Glutamatergic neuron (in vitro differentiated cells): Measurements from ENCODE around the gene STK26. TPM values are rescaled to one million over a fixed set of nuclear protein-coding genes. Genes with fewer than 3 reads are reported as not detected.

Experiments used
- DNase-seq: peaks from one replicate; pipeline ENCODE4 v3.0.0; 2022
- H3K27ac Mint-ChIP-seq: one replicate; pipeline ENCODE4 v1.8.0; 2020; ENCODE audit warnings: mild to moderate bottlenecking, mixed read lengths, inconsistent platforms; ENCODE audit not compliant: unreplicated experiment
- H3K27me3 Mint-ChIP-seq: one replicate; pipeline ENCODE4 v1.8.0; 2020; ENCODE audit warnings: mild to moderate bottlenecking, moderate library complexity, mixed read lengths, inconsistent platforms; ENCODE audit not compliant: unreplicated experiment
- H3K36me3 Mint-ChIP-seq: one replicate; pipeline ENCODE4 v1.8.0; 2020; ENCODE audit warnings: mild to moderate bottlenecking, mixed read lengths, inconsistent platforms; ENCODE audit not compliant: unreplicated experiment
- H3K4me1 Mint-ChIP-seq: one replicate; pipeline ENCODE4 v1.8.0; 2020; ENCODE audit warnings: mild to moderate bottlenecking, low read depth, mixed read lengths, inconsistent platforms; ENCODE audit not compliant: unreplicated experiment
- H3K4me3 Mint-ChIP-seq: one replicate; pipeline ENCODE4 v1.8.0; 2020; ENCODE audit warnings: mild to moderate bottlenecking, mixed read lengths, inconsistent platforms; ENCODE audit not compliant: unreplicated experiment
- H3K9me3 Mint-ChIP-seq: one replicate; pipeline ENCODE4 v1.8.0; 2020; ENCODE audit warnings: mild to moderate bottlenecking, moderate library complexity, mixed read lengths, inconsistent platforms; ENCODE audit not compliant: unreplicated experiment
- CTCF ChIP-seq: fragments of 200-600 bp; sonication (generic); IDR thresholded peaks from one replicate; pipeline ENCODE4 v1.5.0; 2021; ENCODE audit not compliant: partially characterized antibody, unreplicated experiment
- total RNA-seq: library from RNA; stranded (reverse); fragmentation: NEBNext Ultra II Directional; extraction: Animal tissue kit (Norgen Biotek cat#: 25700); gene quantifications from one replicate; pipeline ENCODE4 v1.2.1, GENCODE V29; 2021; ENCODE audit not compliant: unreplicated experiment

The STK26 gene
- total RNA-seq, 1 donor from 2014 or later = 1.7 TPM

GRCh38 chrX:132015875-132016274 lies 7.2 kb upstream of the STK26 start:
- no peak overlapping the region for H3K4me3 Mint-ChIP-seq
- no peaks in the 10 kb centered on the region for H3K9me3 Mint-ChIP-seq
- no peak for DNase-seq
- TF ChIP-seq CTCF = no peak
- no peaks in the 10 kb centered on the region for H3K36me3 Mint-ChIP-seq
- no peaks in the 10 kb centered on the region for H3K27me3 Mint-ChIP-seq
- H3K27ac Mint-ChIP-seq = no peak overlapping the region
- no peaks in the 10 kb centered on the region for H3K4me1 Mint-ChIP-seq

- TF ChIP-seq CTCF = no peak
- no peak overlapping the region for H3K4me3 Mint-ChIP-seq
- H3K27ac Mint-ChIP-seq = no peak overlapping the region
- H3K27me3 Mint-ChIP-seq = no peaks in the 10 kb centered on the region
- H3K9me3 Mint-ChIP-seq = no peaks in the 10 kb centered on the region
- DNase-seq = no peak
- no peaks in the 10 kb centered on the region for H3K36me3 Mint-ChIP-seq
- H3K4me1 Mint-ChIP-seq = no peaks in the 10 kb centered on the region
Observed at GRCh38 chrX:132016628-132017430, 6.3 kb upstream of the STK26 start.

GRCh38 chrX:132017431-132018185 lies 5.5 kb upstream of the STK26 start:
- H3K4me1 Mint-ChIP-seq = no peaks in the 10 kb centered on the region
- no peak for DNase-seq
- no peak overlapping the region for H3K27ac Mint-ChIP-seq
- no peak for TF ChIP-seq CTCF
- H3K27me3 Mint-ChIP-seq = no peaks in the 10 kb centered on the region
- no peaks in the 10 kb centered on the region for H3K36me3 Mint-ChIP-seq
- H3K9me3 Mint-ChIP-seq = no peaks in the 10 kb centered on the region
- H3K4me3 Mint-ChIP-seq = no peak overlapping the region

GRCh38 chrX:132022198-132022966 lies 720 bp upstream of the STK26 start:
- DNase-seq = no peak
- H3K27ac Mint-ChIP-seq = no peak overlapping the region
- no peaks in the 10 kb centered on the region for H3K4me1 Mint-ChIP-seq
- no peaks in the 10 kb centered on the region for H3K36me3 Mint-ChIP-seq
- H3K4me3 Mint-ChIP-seq = peak overlapping the region; percentile 84
- no peak for TF ChIP-seq CTCF
- peaks cover 2% of the 10 kb centered on the region for H3K9me3 Mint-ChIP-seq
- H3K27me3 Mint-ChIP-seq = no peaks in the 10 kb centered on the region
